NT2/D1 (cell line): ENCODE data around the gene ANKRD13A.

Experiments
- SUZ12 ChIP-seq: IDR thresholded peaks from 2 replicates; pipeline ENCODE4 v1.6.1; 2011; ENCODE audit not compliant: insufficient read length, insufficient read depth; ENCODE audit errors: extremely low read depth
- YY1 ChIP-seq: IDR thresholded peaks from 2 replicates; pipeline ENCODE4 v1.6.1; 2011; ENCODE audit not compliant: insufficient read length, insufficient read depth
- ZNF274 ChIP-seq: IDR thresholded peaks from 2 replicates; pipeline ENCODE4 v1.6.1; 2011; ENCODE audit warnings: mild to moderate bottlenecking, low read depth, low read length

DNA sequence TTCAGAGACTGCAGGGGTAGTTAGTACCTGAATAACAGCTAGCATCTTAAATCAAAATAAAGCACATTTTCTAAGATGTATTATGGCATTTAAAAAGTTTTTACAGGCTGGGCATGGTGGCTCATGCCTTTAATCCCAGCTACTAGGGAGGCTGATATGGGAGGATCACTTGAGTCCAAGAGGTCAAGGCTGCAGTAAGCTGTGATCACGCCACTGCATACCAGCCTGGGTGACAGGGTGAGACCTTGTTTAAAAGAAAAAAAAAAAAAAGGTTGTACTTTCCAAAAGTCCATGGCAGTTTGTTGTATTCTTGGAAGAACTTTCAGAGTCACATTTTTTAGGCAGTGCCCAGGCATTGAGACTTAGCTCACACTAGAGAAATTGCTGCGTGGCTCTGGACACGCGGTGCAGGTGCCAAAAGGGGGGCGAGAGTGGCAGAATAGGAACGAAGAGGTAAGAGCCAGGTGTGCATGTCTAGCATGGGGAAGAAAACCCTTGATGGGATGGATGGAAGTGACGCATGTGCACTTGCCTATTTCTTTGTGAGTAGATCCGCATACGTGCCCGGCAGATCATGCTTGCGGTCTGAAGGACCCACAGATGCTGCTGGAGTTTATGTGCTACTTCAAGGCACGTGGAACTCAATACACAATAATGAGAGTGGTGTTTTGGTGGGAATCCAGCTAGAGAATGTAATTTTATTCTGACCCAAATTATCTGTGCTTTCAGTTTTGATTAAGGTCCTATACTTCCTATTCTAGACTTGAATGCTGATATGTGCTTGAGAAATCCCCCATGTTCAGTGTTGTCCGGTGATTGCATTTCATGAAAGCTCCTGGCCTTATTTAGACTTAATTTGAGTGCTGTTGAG lies 11.9 kb downstream of the ANKRD13A start:
- TF ChIP-seq ZNF274 (no peak), SUZ12 (no peak), YY1 (no peak)
